Stimulated activated CD8-positive, alpha-beta memory T cell treated with anti-CD3 and anti-CD28 coated beads, Interleukin-7, amount 100 ng/mL, for 1 hour (primary cell): ENCODE results near the gene GALNT5.

Source experiments
- DNase-seq, 2 donors: peaks; one replicate each; pipeline ENCODE4 v3.0.0-alpha.2; 2020; ENCODE audit warnings: low read depth in 2 of 2

GALNT5 gene

GRCh38 chr2:157292853-157293252 is 35.3 kb downstream of the GALNT5 start:
- DNase-seq: no peak

- DNase-seq: no peak
These were observed 39.0 kb downstream of the GALNT5 start for GRCh38 chr2:157296490-157296889.

- DNase-seq: no peak
These were observed 39.5 kb downstream of the GALNT5 start for GRCh38 chr2:157296958-157297357.

- no peak for DNase-seq
These were observed 43.8 kb downstream of the GALNT5 start for GRCh38 chr2:157301307-157301706.

- no peak for DNase-seq
These were observed 45.1 kb downstream of the GALNT5 start for GRCh38 chr2:157302492-157303099.

GRCh38 chr2:157303612-157304011 is 46.1 kb downstream of the GALNT5 start:
- no peak for DNase-seq

GRCh38 chr2:157304811-157305722 is 47.6 kb downstream of the GALNT5 start:
- DNase-seq: no peak

- no peak for DNase-seq
These were observed 48.2 kb downstream of the GALNT5 start for GRCh38 chr2:157305723-157306110.

GRCh38 chr2:157307021-157307420 is 49.5 kb downstream of the GALNT5 start:
- no peak for DNase-seq

- no peak for DNase-seq
These were observed 52.4 kb downstream of the GALNT5 start for GRCh38 chr2:157309878-157310277.

- no peak for DNase-seq
These were observed 54.2 kb downstream of the GALNT5 start for GRCh38 chr2:157311706-157312105.

- DNase-seq: no peak
These were observed 55.5 kb downstream of the GALNT5 start for GRCh38 chr2:157312866-157313486.

GRCh38 chr2:157315901-157316300 is 58.4 kb downstream of the GALNT5 start:
- DNase-seq: no peak

GRCh38 chr2:157318884-157319283 is 61.4 kb downstream of the GALNT5 start:
- no peak for DNase-seq

GRCh38 chr2:157319795-157320194 is 62.3 kb downstream of the GALNT5 start:
- DNase-seq: no peak

- no peak for DNase-seq
These were observed 62.9 kb downstream of the GALNT5 start for GRCh38 chr2:157320409-157320808.

- DNase-seq: no peak
These were observed 64.0 kb downstream of the GALNT5 start for GRCh38 chr2:157321466-157321865.

GRCh38 chr2:157322432-157322831 is 64.9 kb downstream of the GALNT5 start:
- DNase-seq: no peak

- DNase-seq: no peak
These were observed 66.9 kb downstream of the GALNT5 start for GRCh38 chr2:157324331-157324843.

- DNase-seq: no peak
These were observed 68.3 kb downstream of the GALNT5 start, which contains the start of gene ERMN for GRCh38 chr2:157325786-157326185. Gene ERMN (minus strand): TSS chr2:157325824. CDS start chr2:157325642, 182 bp downstream.

GRCh38 chr2:157326698-157327097 is 69.2 kb downstream of the GALNT5 start:
- no peak for DNase-seq

- no peak for DNase-seq
These were observed 69.7 kb downstream of the GALNT5 start for GRCh38 chr2:157327200-157327599.
